ENCODE results near the gene FOSB.

Gene FOSB

DNA sequence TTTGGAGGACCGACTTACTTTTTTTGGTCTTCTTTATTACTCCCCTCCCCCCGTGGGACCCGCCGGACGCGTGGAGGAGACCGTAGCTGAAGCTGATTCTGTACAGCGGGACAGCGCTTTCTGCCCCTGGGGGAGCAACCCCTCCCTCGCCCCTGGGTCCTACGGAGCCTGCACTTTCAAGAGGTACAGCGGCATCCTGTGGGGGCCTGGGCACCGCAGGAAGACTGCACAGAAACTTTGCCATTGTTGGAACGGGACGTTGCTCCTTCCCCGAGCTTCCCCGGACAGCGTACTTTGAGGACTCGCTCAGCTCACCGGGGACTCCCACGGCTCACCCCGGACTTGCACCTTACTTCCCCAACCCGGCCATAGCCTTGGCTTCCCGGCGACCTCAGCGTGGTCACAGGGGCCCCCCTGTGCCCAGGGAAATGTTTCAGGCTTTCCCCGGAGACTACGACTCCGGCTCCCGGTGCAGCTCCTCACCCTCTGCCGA, 409 bp downstream of the FOSB start:
- no peak for DNase-seq (ENCODE audit: low read depth)
- H3K4me3 ChIP-seq (replicated peaks; ENCODE audit: low read depth, low read length), result peak overlapping the region; percentile 97
- TF ChIP-seq, protein P1, sequence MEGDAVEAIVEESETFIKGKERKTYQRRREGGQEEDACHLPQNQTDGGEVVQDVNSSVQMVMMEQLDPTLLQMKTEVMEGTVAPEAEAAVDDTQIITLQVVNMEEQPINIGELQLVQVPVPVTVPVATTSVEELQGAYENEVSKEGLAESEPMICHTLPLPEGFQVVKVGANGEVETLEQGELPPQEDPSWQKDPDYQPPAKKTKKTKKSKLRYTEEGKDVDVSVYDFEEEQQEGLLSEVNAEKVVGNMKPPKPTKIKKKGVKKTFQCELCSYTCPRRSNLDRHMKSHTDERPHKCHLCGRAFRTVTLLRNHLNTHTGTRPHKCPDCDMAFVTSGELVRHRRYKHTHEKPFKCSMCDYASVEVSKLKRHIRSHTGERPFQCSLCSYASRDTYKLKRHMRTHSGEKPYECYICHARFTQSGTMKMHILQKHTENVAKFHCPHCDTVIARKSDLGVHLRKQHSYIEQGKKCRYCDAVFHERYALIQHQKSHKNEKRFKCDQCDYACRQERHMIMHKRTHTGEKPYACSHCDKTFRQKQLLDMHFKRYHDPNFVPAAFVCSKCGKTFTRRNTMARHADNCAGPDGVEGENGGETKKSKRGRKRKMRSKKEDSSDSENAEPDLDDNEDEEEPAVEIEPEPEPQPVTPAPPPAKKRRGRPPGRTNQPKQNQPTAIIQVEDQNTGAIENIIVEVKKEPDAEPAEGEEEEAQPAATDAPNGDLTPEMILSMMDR (IDR thresholded peaks at IDR 0.05; ENCODE audit: low read length, missing control alignments), result no peak

DNA sequence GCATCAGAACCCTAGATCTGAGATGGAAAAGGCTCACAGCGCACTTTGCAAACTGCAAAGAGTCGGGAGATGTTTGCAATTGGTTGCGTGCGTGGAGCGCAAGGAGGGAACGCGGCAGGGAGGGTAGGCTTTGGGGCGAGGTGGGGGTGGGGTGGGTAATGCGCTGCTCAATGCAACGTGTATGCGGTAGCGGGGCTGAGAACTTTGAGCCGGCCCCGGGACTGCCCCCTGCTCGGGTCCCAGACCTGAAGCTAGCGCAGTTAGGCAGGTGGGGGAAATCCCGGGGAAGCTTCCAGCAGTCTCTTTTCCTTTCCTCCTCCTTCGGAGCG, 971 bp downstream of the FOSB start:
- TF ChIP-seq, protein P1 (IDR thresholded peaks at IDR 0.05; ENCODE audit: low read length, missing control alignments), result no peak
- DNase-seq (ENCODE audit: low read depth), result no peak
- H3K4me3 ChIP-seq (replicated peaks; ENCODE audit: low read depth, low read length), result peak overlapping the region; percentile 97

DNA sequence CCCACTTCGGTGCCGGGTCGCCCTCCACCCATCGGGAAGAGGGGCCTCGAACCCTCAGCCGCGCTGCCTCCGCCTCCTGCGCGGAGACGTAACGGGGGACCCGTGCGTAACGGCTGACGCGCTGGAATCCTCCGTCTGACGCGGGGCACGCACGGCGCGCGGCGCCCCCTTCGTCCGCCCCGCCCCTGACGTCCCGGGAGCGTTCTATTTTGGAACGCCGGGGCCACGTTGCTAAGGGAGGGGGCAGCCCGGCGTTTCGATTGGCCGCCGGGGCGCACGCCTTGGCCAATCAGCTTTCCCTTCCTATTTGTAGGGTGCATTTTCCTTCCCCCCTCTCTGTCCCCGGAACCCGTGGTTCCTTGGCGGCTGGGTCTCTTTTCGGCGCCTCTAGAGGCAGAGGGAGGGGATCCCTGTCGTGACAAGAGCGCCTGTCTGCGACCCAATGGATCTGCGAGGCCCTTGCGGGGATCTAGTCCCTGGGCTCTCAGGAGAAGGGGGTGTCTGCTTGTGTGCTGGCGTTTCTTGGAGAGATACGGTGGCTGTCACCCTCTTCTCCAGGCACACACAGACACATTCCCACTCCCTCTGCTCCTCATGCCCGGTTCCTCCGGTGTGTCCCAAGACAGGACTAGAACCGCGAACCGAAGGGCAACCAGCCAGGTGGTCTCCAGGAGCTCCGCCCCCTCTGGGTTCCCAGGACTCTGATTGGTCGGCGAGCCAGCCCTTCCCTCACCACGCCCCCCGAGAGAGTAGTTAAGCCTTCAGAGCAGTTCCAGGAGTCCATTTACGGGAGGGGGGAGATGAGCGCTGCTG, 1.5 kb downstream of the FOSB start:
- DNase-seq (ENCODE audit: low read depth), result peak; percentile 94

DNA sequence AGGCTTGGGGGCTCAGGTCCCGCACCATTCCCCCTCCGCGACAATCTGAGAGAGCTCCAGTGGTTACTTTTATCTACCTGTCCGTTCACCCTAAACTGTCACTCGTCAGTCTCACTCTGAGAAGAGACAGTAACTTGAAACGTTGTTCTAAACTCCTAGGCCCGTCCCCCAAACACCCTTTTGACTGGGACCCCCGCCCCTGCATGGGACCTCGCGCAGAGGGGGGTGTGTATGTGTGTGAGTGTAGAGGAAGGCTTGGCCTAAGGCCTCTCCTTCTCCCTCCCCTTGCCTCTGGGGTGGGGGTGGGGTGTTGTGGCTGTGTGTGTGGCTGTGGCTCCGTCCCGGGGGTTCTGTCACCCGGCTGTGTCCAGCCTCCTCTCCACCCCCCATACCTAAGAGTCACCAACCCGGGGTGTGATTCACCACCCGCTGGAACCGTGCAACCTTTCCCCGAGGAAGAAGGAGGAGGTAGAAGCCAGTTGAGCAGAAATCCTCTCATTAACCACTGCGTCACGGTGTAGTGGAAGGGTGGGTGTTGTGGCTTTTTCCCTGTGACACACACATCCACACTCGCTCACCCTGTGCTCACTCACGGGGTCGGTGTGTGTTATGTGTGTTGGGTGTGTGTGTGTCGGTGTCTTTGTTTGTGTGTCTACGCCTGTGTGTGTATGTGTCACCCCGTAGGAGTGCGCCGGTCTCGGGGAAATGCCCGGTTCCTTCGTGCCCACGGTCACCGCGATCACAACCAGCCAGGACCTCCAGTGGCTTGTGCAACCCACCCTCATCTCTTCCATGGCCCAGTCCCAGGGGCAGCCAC, 2.4 kb downstream of the FOSB start:
- peak; percentile 55 for DNase-seq (ENCODE audit: low read depth)
- TF ChIP-seq, protein P1 (IDR thresholded peaks at IDR 0.05; ENCODE audit: low read length, missing control alignments), result no peak
- peak overlapping the region; percentile 97 for H3K4me3 ChIP-seq (replicated peaks; ENCODE audit: low read depth, low read length)

More for the DNA sequence above, 1.5 kb downstream of the FOSB start:
- peak overlapping the region; percentile 97 for H3K4me3 ChIP-seq (replicated peaks; ENCODE audit: low read depth, low read length)
- TF ChIP-seq, protein P1 (IDR thresholded peaks at IDR 0.05; ENCODE audit: low read length, missing control alignments), result no peak

DNA sequence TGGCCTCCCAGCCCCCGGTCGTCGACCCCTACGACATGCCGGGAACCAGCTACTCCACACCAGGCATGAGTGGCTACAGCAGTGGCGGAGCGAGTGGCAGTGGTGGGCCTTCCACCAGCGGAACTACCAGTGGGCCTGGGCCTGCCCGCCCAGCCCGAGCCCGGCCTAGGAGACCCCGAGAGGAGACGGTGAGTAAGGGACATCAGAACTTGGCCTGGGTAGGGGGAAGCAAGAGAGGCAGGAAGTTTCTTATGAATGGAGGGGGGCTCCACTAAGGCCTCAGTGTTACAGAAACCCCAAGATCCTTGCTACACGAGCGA, 2.9 kb downstream of the FOSB start:
- no peak overlapping the region for H3K4me3 ChIP-seq (replicated peaks; ENCODE audit: low read depth, low read length)
- TF ChIP-seq, protein P1 (IDR thresholded peaks at IDR 0.05; ENCODE audit: low read length, missing control alignments), result no peak
- no peak for DNase-seq (ENCODE audit: low read depth)

DNA sequence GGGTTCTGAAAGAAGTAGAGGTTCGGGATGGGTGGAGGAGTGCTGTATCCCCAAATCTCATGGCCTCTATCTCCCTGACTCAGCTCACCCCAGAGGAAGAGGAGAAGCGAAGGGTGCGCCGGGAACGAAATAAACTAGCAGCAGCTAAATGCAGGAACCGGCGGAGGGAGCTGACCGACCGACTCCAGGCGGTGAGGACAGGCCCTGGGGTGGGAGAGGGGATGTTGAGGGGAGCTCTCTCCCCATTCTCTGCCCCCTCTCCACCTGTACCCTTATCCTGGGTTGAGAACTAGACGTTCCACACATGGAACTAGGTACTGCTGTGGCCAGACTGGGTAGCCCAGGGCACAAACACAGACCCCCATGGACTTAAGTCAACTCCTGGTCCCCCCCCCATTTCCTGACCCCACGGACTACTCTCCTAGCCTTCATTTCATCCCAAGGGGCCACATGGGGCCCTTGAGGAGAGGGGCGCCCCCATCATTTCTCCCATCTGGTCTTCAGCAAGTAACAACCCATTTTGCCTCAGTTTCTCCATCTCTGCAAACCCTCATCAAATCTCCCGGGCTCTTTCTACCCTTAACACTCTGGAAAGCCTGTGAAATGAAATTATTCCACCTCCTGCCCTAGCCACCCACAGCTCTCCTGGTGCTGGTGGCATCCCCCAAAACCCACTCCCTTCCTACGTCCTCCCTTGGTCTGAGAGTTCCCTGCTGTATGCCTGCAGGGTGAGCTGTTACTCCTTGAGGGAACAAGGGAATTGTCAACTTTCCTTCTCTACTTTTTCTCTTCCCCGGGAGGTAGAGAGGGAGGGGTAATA, 3.5 kb downstream of the FOSB start:
- TF ChIP-seq, protein P1 (IDR thresholded peaks at IDR 0.05; ENCODE audit: low read length, missing control alignments), result no peak
- DNase-seq (ENCODE audit: low read depth), result no peak
- H3K4me3 ChIP-seq (replicated peaks; ENCODE audit: low read depth, low read length), result no peak overlapping the region

Data from fibroblast of pulmonary artery (primary cell).